ENCODE measurements around the gene TBC1D30. TPM values are rescaled to one million over a fixed set of nuclear protein-coding genes. Genes with fewer than 3 reads are reported as not detected.

Gene TBC1D30
- total RNA-seq, 1 donor from 2014 or later: 1.6 TPM

GRCh38 chr12:64883264-64884163 is 59.1 kb downstream of the TBC1D30 start:
- DNase-seq (ENCODE audit: low read depth): no peak

GRCh38 chr12:64884164-64884542 is 59.7 kb downstream of the TBC1D30 start:
- DNase-seq (ENCODE audit: low read depth): no peak
- no peak overlapping the region for H3K4me3 ChIP-seq (ENCODE audit: low read depth, low read length)
- TF ChIP-seq CTCF (conservative IDR thresholded peaks at IDR 0.05; ENCODE audit: low read depth, low read length): no peak

More at GRCh38 chr12:64883264-64884163, 59.1 kb downstream of the TBC1D30 start:
- H3K4me3 ChIP-seq (ENCODE audit: low read depth, low read length): no peak overlapping the region
- TF ChIP-seq CTCF (conservative IDR thresholded peaks at IDR 0.05; ENCODE audit: low read depth, low read length): peak; percentile 21

GRCh38 chr12:64884728-64885127 is 60.3 kb downstream of the TBC1D30 start:
- TF ChIP-seq CTCF (conservative IDR thresholded peaks at IDR 0.05; ENCODE audit: low read depth, low read length): no peak
- H3K4me3 ChIP-seq (ENCODE audit: low read depth, low read length): no peak overlapping the region
- DNase-seq (ENCODE audit: low read depth): no peak

DNA sequence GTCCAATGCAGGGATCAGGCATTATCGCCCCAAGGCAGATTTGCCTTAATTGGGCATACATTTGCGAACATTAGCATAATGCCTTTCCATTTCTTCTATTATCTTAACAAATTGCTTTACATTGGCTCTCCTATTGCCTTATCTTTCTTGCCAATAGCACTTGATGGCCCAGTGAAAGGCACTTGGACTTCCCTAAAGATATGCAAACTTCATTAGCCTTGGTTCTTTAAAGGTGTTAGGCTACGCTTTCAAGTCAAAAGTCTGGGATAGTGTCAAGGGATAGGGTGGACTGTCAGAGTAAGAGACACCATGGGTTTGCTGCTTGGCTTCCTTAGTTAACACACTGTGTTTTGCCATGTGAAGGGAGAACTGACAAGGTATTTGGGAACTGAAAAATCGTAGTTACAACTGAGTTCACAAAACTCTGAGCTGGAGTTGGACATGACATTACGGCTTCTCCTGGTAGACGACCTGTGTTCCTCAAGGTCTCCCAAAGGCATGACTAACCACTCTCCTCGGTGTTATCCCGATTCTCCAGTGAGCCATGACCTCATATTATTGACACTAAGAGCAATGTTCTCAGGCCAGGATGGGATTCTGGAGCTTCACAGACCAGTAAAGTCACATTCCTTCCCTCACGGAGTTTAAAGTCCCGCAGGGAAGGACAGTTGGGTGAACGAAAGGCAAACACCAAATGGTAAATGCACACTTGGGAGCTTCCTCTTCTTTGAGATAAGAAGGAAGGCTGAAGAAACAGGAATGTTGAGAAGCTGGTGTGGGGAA is 65.2 kb downstream of the TBC1D30 start:
- TF ChIP-seq CTCF (conservative IDR thresholded peaks at IDR 0.05; ENCODE audit: low read depth, low read length): no peak
- H3K4me3 ChIP-seq (ENCODE audit: low read depth, low read length): no peak overlapping the region
- DNase-seq (ENCODE audit: low read depth): no peak

DNA sequence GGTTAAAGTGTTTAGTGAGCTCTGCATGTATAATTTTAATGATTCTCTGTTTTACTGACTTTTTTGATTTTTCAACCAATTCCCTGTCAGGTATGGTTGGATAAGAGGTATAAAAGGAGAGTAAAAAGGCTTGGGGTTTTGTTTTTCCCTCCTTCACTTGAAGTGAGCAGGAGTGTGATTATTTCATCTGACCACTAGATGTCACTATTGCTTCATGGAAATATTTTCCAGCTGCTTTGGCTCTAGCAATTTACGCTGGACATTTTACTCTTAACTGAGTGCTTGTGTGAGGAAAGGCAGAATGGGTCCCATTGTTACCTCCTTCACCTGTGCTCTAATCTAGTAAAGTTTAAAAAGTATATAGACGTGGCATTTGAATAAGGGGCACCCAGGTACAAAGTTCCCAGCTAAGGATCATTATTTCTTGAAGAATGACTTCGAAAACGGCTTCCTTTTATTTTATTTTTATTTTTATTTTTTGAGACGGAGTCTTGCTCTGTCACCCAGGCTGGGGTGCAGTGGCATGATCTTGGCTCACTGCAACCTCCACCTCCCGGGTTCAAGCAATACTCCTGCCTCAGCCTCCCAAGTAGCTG is 66.5 kb downstream of the TBC1D30 start:
- TF ChIP-seq CTCF (conservative IDR thresholded peaks at IDR 0.05; ENCODE audit: low read depth, low read length): peak; percentile 73

GRCh38 chr12:64891629-64892028 is 67.2 kb downstream of the TBC1D30 start:
- no peak overlapping the region for H3K4me3 ChIP-seq (ENCODE audit: low read depth, low read length)
- DNase-seq (ENCODE audit: low read depth): no peak
- no peak for TF ChIP-seq CTCF (conservative IDR thresholded peaks at IDR 0.05; ENCODE audit: low read depth, low read length)

More for the DNA sequence above, 66.5 kb downstream of the TBC1D30 start:
- H3K4me3 ChIP-seq (ENCODE audit: low read depth, low read length): no peak overlapping the region
- DNase-seq (ENCODE audit: low read depth): peak; percentile 19
